Measurements from ENCODE around the gene CTXN1.
A peak's percentile ranks its signal among the peaks of the same experiment; 100 is the strongest.

The CTXN1 gene

DNA sequence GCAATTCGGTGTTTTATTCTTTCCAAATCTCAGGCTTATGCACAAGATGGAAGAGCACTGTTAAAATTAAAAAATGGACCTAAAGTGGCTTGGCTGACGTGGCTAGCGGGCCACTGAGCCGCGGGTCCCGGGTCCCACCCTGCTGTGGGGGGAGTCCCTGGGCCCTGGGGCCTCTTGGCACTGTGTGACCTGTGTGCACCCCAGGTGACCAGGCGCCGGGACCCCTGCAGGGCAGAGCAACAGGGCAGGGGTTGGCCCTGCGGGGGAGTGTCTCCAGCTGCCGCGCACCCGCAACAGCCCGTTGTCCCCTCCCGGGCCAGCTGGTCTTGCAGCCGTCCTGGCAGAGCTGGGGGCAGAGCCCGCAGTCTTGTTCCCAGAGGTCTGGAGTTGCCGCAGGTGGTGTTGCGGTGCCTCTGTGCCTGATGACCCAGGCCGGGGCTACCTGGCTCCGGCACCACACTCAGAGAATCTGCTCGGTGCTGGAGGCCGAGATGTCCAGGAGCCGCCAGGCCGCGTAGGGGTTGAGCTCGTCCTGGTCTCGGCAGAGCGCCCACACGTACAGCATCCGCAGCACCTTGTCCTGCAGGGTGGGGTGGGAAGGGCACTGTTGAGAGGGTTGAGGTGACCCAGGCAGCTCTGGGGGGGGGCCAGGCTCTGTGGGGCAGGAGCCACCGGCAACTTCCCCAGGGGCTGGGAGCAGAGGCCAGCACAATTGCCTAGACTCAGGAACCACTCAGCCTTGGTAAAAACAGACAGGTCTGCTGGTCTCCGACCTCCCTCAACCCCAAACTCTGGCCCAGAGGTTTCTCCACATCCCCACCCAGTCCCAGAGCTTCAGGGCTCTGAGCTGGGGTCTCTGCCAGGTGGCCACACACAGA lies 1.0 kb upstream of the CTXN1 start:
- H3K27ac Mint-ChIP-seq: peak overlapping the region; percentile 79 to 92

DNA sequence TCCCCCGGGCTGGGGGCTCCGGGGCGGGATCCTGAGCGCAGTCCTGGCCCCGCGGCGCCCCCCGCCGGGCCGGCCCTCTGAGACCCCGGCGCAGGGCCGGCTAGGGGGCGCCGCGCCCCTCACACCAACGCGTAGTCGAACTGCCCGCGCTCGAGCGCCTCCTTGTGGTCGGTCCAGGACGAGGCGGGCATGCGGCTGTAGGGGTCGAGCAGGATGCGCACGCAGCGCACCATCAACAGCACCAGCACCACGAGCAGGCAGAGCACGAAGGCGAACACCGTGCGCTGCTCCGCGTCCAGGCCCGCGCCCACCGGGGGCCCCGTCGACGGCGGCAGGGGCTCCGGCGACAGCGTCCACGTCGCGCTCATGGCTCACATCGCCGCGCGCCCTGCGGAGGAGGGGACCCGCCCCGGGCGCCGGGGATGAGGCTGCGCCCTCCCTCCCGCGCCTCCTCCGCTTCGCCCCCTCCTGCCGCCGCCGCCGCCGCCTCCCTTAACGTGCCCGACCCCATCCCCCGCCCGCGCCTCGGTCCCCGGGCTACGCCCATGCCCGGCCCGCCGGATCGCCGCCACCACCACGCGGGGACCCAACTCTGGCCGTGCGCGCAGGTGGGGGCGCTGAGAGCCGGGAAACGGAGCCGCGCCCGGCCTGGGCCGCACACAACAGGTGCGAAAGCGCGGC lies 624 bp downstream of the CTXN1 start:
- no peaks in the 10 kb centered on the region for H3K27me3 Mint-ChIP-seq
- peaks cover 24 to 34% of the 10 kb centered on the region in 2 donors for H3K4me1 Mint-ChIP-seq (ENCODE audit: low read depth in 2 of 2)
- peaks cover 49% of the 10 kb centered on the region for H3K36me3 Mint-ChIP-seq (ENCODE audit: insufficient read depth)
- H3K9me3 Mint-ChIP-seq: no peaks in the 10 kb centered on the region
- DNase-seq: peak; percentile 76 to 77 (median 76)
- peak overlapping the region; percentile 71 to 77 for H3K4me3 Mint-ChIP-seq
- H3K27ac Mint-ChIP-seq: peak overlapping the region in 1 of 2 donors; percentile 59
- ATAC-seq (replicated peaks): peak; percentile 29

More for the DNA sequence above, 1.0 kb upstream of the CTXN1 start:
- DNase-seq (no peak), ATAC-seq (replicated peaks) (no peak)
- H3K27me3 Mint-ChIP-seq: no peaks in the 10 kb centered on the region
- H3K36me3 Mint-ChIP-seq (ENCODE audit: insufficient read depth): peaks cover 52% of the 10 kb centered on the region
- peak overlapping the region; percentile 69 to 72 for H3K4me3 Mint-ChIP-seq
- no peaks in the 10 kb centered on the region for H3K9me3 Mint-ChIP-seq
- H3K4me1 Mint-ChIP-seq (ENCODE audit: low read depth in 2 of 2): peaks cover 17 to 23% of the 10 kb centered on the region in 2 donors

DNA sequence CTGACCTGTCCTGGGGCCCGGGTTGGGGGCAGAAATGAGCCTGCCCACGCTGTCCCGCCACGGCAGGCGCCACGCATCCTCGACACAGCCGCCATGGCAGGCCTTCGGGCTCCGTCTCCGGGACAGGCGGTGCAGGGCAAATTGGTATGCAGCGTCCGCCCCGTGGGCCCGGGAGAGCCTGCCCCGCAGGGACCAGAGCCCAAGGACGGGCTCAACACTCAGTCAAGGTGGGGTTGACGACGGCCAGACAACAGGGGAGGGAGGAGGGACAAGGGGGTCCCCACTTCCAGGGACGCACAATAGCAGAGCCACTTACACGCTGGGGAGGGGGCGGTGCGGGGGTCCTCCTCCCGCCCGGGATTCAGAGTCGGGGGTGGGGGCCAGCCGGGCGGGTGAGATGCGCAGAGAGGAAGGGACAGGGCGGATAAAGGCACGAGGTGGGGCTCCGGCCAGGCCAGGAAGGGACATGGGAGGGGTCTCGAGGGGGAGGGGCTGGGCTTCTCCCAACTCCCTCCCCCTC lies 1.2 kb downstream of the CTXN1 start:
- peaks cover 49% of the 10 kb centered on the region for H3K36me3 Mint-ChIP-seq (ENCODE audit: insufficient read depth)
- DNase-seq: no peak
- H3K27me3 Mint-ChIP-seq: peaks cover 0 to 4% of the 10 kb centered on the region in 2 donors
- H3K4me1 Mint-ChIP-seq (ENCODE audit: low read depth in 2 of 2): peaks cover 28 to 38% of the 10 kb centered on the region in 2 donors
- H3K9me3 Mint-ChIP-seq: no peaks in the 10 kb centered on the region
- no peak for ATAC-seq (replicated peaks)
- peak overlapping the region; percentile 72 to 77 for H3K4me3 Mint-ChIP-seq
- H3K27ac Mint-ChIP-seq: peak overlapping the region in 1 of 2 donors; percentile 59

- Mint-ChIP-seq H3K4me1 (ENCODE audit: low read depth in 2 of 2) (peaks cover 25 to 36% of the 10 kb centered on the region in 2 donors), H3K27me3 (peaks cover 0 to 9% of the 10 kb centered on the region in 2 donors), H3K27ac (peak overlapping the region in 1 of 2 donors; percentile 59), H3K9me3 (no peaks in the 10 kb centered on the region), H3K36me3 (ENCODE audit: insufficient read depth) (peaks cover 46% of the 10 kb centered on the region), H3K4me3 (peak overlapping the region; percentile 67 to 72)
- ATAC-seq (replicated peaks) (no peak), DNase-seq (no peak)
Measured at GRCh38 chr19:7924241-7924640, 1.7 kb downstream of the CTXN1 start.

- DNase-seq (no peak), ATAC-seq (replicated peaks) (no peak)
- Mint-ChIP-seq H3K27ac (peak overlapping the region in 1 of 2 donors; percentile 61), H3K36me3 (ENCODE audit: insufficient read depth) (peaks cover 42% of the 10 kb centered on the region), H3K9me3 (no peaks in the 10 kb centered on the region), H3K4me1 (ENCODE audit: low read depth in 2 of 2) (peaks cover 24 to 30% of the 10 kb centered on the region in 2 donors), H3K27me3 (peaks cover 0 to 10% of the 10 kb centered on the region in 2 donors), H3K4me3 (peak overlapping the region in 1 of 2 donors; percentile 49)
Measured at GRCh38 chr19:7923295-7924191, 2.4 kb downstream of the CTXN1 start.

GRCh38 chr19:7922836-7923195 lies 3.1 kb downstream of the CTXN1 start:
- Mint-ChIP-seq H3K27me3 (peaks cover 0 to 15% of the 10 kb centered on the region in 2 donors), H3K4me3 (peak overlapping the region in 1 of 2 donors; percentile 49), H3K27ac (peak overlapping the region in 1 of 2 donors; percentile 61), H3K9me3 (no peaks in the 10 kb centered on the region), H3K36me3 (ENCODE audit: insufficient read depth) (peaks cover 36% of the 10 kb centered on the region), H3K4me1 (ENCODE audit: low read depth in 2 of 2) (peaks cover 26 to 33% of the 10 kb centered on the region in 2 donors)
- no peak for ATAC-seq (replicated peaks)
- no peak for DNase-seq

DNA sequence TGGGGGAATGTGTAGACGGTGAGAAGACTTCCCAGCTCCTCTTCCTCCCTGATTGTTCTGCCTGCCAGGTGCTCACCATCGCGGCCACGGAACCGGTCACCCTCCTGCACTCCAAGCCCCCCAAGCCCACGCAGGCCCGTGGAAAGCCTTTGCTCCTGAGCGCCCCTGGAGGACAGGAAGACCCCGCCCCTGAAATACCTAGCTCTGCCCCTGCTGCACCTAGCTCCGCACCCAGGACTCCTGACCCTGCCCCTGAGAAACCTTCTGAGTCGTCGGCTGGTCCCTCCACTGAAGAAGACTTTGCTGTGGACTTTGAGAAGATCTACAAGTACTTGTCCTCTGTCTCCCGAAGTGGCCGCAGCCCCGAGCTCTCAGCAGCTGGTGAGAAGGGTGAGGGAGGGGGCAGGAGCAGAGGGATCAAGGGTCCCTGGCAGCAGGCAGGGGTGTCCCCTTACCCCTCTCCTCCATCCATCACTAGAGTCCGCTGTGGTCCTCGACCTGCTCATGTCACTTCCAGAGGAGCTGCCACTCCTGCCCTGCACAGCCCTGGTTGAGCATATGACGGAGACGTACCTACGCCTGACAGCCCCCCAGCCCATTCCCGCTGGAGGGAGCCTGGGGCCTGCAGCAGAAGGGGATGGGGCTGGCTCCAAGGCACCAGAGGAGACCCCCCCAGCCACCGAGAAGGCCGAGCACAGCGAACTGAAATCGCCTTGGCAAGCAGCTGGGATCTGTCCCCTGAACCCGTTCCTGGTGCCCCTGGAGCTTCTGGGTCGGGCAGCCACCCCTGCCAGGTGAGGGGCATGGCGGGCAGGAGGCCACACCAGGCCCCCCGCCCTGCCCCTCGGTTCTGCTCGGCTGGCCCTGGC lies 3.7 kb downstream of the CTXN1 start:
- H3K4me1 Mint-ChIP-seq (ENCODE audit: low read depth in 2 of 2): peaks cover 26 to 34% of the 10 kb centered on the region in 2 donors
- no peaks in the 10 kb centered on the region for H3K9me3 Mint-ChIP-seq
- H3K27me3 Mint-ChIP-seq: peaks cover 0 to 19% of the 10 kb centered on the region in 2 donors
- H3K4me3 Mint-ChIP-seq: peak overlapping the region; percentile 40 to 67
- H3K36me3 Mint-ChIP-seq (ENCODE audit: insufficient read depth): peaks cover 34% of the 10 kb centered on the region
- DNase-seq: no peak
- peak overlapping the region in 1 of 2 donors; percentile 61 for H3K27ac Mint-ChIP-seq
- no peak for ATAC-seq (replicated peaks)

DNA sequence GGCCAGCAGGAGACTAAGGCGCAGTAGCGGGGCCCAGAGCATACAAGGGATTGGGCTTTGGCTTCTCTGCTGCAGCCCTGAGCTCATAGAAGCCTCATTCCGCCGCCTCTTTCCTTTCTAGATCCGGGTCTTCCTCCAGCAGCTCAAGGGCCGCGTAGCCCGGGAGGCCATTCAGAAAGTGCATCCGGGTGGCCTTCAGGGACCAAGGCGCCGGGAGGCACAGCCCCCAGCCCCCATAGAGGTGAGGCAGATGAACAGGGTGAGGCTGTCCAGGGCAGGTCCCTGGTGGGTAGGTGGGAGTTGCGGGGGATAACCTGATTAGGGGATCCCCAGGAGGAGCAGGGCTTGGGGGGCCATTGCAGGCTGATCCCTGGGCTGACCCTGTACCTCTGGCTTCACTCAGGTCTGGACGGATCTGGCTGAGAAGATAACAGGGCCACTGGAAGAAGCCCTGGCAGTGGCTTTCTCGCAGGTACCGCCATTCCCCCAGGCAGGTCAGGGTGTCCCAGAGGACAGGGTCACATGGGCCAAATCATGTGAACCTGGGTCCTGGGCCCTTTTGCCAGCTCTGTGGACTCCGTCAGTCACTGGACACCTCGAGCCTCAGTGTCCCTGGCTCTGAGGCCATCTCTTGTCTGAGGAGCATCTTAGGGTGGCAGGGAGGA lies 4.5 kb downstream of the CTXN1 start:
- H3K9me3 Mint-ChIP-seq: no peaks in the 10 kb centered on the region
- H3K36me3 Mint-ChIP-seq (ENCODE audit: insufficient read depth): peaks cover 39% of the 10 kb centered on the region
- H3K4me1 Mint-ChIP-seq (ENCODE audit: low read depth in 2 of 2): peaks cover 28 to 39% of the 10 kb centered on the region in 2 donors
- DNase-seq (no peak), ATAC-seq (replicated peaks) (no peak)
- H3K27ac Mint-ChIP-seq: peak overlapping the region; percentile 29 to 81
- peak overlapping the region; percentile 67 to 85 for H3K4me3 Mint-ChIP-seq
- peaks cover 0 to 19% of the 10 kb centered on the region in 2 donors for H3K27me3 Mint-ChIP-seq

GRCh38 chr19:7920519-7921301 lies 5.2 kb downstream of the CTXN1 start:
- H3K9me3 Mint-ChIP-seq: no peaks in the 10 kb centered on the region
- H3K27me3 Mint-ChIP-seq: peaks cover under 1 to 21% of the 10 kb centered on the region in 2 donors
- peaks cover 41% of the 10 kb centered on the region for H3K36me3 Mint-ChIP-seq (ENCODE audit: insufficient read depth)
- peak overlapping the region; percentile 67 to 85 for H3K4me3 Mint-ChIP-seq
- peaks cover 30 to 39% of the 10 kb centered on the region in 2 donors for H3K4me1 Mint-ChIP-seq (ENCODE audit: low read depth in 2 of 2)
- peak; percentile 96 to 98 (median 96) for DNase-seq
- H3K27ac Mint-ChIP-seq: peak overlapping the region; percentile 29 to 81
- ATAC-seq (replicated peaks): peak; percentile 57

- DNase-seq: peak; percentile 95 to 97 (median 97)
Measured at GRCh38 chr19:7919610-7920518, 6.1 kb downstream of the CTXN1 start, which contains the start of gene SNAPC2. SNAPC2 (plus strand) TSS chr19:7920338; CDS start chr19:7920367, 29 bp downstream.

More at GRCh38 chr19:7919610-7920518, 6.1 kb downstream of the CTXN1 start, which contains the start of gene SNAPC2:
- peak; percentile 65 for ATAC-seq (replicated peaks)
- peak within 1 kb of the TSS; percentile 67 to 85 for H3K4me3 Mint-ChIP-seq
- H3K27me3 Mint-ChIP-seq: peaks cover 5 to 30% of the 10 kb centered on the region in 2 donors
- peaks cover 33 to 35% of the 10 kb centered on the region in 2 donors for H3K4me1 Mint-ChIP-seq (ENCODE audit: low read depth in 2 of 2)
- peak within 1 kb of the TSS; percentile 29 to 81 for H3K27ac Mint-ChIP-seq
- no peaks in the 10 kb centered on the region for H3K9me3 Mint-ChIP-seq
- peaks cover 50% of the 10 kb centered on the region for H3K36me3 Mint-ChIP-seq (ENCODE audit: insufficient read depth)

Measured in effector memory CD8-positive, alpha-beta T cell (primary cell).